ENCODE data around the gene HOMER2. TPM values are rescaled to one million over a fixed set of nuclear protein-coding genes. Genes with fewer than 3 reads are reported as not detected.

HOMER2 gene
- total and polyA plus RNA-seq, 2 of the 13 experiments (the other 11 are each of a cell fraction or from before 2014, with no cell fraction given): 12.9 to 14.1 TPM

- no peak for TF ChIP-seq HNF1A (IDR thresholded peaks at IDR 0.05; ENCODE audit: low read depth)
- TF ChIP-seq HNF1A (CRISPR knock-in tag; IDR thresholded peaks at IDR 0.05; ENCODE audit: borderline replicate concordance): no peak; the same call in 1 of the 2 replicates
- TF ChIP-seq ZSCAN22 (CRISPR knock-in tag; IDR thresholded peaks at IDR 0.05): 0 out of 2 replicates have a peak, but pooled peaks have one; percentile 41
- TF ChIP-seq PTBP1 (IDR thresholded peaks at IDR 0.05; ENCODE audit: low read depth, low read length, poor library complexity, severe bottlenecking): no peak
- TF ChIP-seq ELF3 (CRISPR knock-in tag; IDR thresholded peaks at IDR 0.05): peak; percentile 87
- no peak for TF ChIP-seq ZNF7 (CRISPR knock-in tag; IDR thresholded peaks at IDR 0.05)
- peak; percentile 90 for TF ChIP-seq ZNF280B (CRISPR knock-in tag; IDR thresholded peaks at IDR 0.05; ENCODE audit: borderline replicate concordance)
- peak; percentile 86; the same call in 1 of the 2 replicates for TF ChIP-seq ZNF580 (CRISPR knock-in tag; IDR thresholded peaks at IDR 0.05; ENCODE audit: borderline replicate concordance, low read depth)
- TF ChIP-seq ZSCAN5A (CRISPR knock-in tag; IDR thresholded peaks at IDR 0.05; ENCODE audit: borderline replicate concordance): no peak
- TF ChIP-seq, protein P1, sequence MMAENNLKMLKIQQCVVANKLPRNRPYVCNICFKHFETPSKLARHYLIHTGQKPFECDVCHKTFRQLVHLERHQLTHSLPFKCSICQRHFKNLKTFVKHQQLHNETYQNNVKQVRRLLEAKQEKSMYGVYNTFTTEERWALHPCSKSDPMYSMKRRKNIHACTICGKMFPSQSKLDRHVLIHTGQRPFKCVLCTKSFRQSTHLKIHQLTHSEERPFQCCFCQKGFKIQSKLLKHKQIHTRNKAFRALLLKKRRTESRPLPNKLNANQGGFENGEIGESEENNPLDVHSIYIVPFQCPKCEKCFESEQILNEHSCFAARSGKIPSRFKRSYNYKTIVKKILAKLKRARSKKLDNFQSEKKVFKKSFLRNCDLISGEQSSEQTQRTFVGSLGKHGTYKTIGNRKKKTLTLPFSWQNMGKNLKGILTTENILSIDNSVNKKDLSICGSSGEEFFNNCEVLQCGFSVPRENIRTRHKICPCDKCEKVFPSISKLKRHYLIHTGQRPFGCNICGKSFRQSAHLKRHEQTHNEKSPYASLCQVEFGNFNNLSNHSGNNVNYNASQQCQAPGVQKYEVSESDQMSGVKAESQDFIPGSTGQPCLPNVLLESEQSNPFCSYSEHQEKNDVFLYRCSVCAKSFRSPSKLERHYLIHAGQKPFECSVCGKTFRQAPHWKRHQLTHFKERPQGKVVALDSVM (CRISPR knock-in tag; IDR thresholded peaks at IDR 0.05): no peak
- TF ChIP-seq TAF15 (IDR thresholded peaks at IDR 0.05; ENCODE audit: low read depth, low read length, poor library complexity, severe bottlenecking): no peak
- TF ChIP-seq TSC22D2 (CRISPR knock-in tag; IDR thresholded peaks at IDR 0.05; ENCODE audit: borderline replicate concordance): peak; percentile 87
- TF ChIP-seq ZNF879 (CRISPR knock-in tag; IDR thresholded peaks at IDR 0.05): peak; percentile 92
- no peak for TF ChIP-seq RAD21 (CRISPR knock-in tag; IDR thresholded peaks at IDR 0.05)
- TF ChIP-seq FOXC1 (CRISPR knock-in tag; IDR thresholded peaks at IDR 0.05; ENCODE audit: borderline replicate concordance): peak; percentile 28; the same call in 1 of the 2 replicates
- TF ChIP-seq KLF16 (CRISPR knock-in tag; IDR thresholded peaks at IDR 0.05): 0 out of 4 replicates have a peak, but pooled peaks of 1 of the 2 experiments have one; percentile 38
- TF ChIP-seq ZBTB3 (CRISPR knock-in tag; IDR thresholded peaks at IDR 0.05; ENCODE audit: borderline replicate concordance, low read depth): no peak
- peak; percentile 94 for TF ChIP-seq PHF20 (CRISPR knock-in tag; IDR thresholded peaks at IDR 0.05)
- TF ChIP-seq ZNF772 (CRISPR knock-in tag; IDR thresholded peaks at IDR 0.05): no peak
Observed at GRCh38 chr15:82985688-82986441, 33.3 kb upstream of the HOMER2 start, which contains the start of gene RAMAC (continued).
